ENCODE measurements around the gene CDC42.
"Not testable (repeated sequence)": the region's sequence is repeated elsewhere in the genome, so short reads cannot be mapped to it uniquely, and the experiment has no call there.

DNA sequence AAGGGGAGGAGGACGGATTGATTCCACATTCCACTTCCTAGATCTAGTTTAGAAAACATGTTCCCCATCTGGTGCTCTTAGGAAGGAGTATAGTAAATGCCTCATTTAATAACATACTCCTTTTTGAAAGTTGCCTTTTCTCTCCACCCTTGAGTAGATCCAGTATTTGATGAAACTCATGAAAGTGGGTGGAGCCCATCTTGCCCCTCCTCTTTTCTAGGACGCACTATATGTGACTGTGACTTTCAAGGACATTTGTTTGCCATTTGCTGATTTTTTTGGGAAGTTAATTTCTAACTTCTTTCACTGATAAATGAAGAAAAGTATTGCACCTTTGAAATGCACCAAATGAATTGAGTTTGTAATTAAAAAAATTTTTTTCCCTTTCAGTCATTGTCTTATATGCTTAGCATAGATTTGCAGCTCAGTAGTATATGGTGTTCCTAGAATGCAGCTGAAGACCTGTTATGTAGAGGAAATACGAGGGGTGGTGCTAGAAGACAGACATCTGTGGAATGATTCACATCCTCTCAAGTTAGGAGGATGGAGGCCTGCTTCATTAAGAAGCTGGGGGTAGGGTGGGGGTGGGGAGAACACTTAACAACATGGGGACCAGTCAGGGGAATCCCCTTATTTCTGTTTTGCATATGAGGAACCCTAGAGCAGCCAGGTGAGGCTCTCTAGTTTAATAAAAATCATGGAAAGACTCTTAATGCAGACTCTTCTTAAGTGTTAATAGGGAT, 39.7 kb downstream of the CDC42 start:
- TF ChIP-seq POLR2A (IDR thresholded peaks at IDR 0.05; ENCODE audit: low read depth, low read length); TAF1 (IDR thresholded peaks at IDR 0.05; ENCODE audit: low read depth, low read length); POLR2AphosphoS5 (IDR thresholded peaks at IDR 0.05; ENCODE audit: low read depth, low read length); PAX5 (IDR thresholded peaks at IDR 0.05; ENCODE audit: insufficient read depth, low read length, severe bottlenecking): not testable (repeated sequence)
